ENCODE data around the gene NAP1L5.

The NAP1L5 gene

GRCh38 chr4:88722276-88722780 is 24.7 kb upstream of the NAP1L5 start:
- DNase-seq: no peak

- DNase-seq: no peak
Observed at GRCh38 chr4:88720451-88721428, 23.1 kb upstream of the NAP1L5 start.

- DNase-seq: peak in 1 of 4 experiments; percentile 24
Observed at GRCh38 chr4:88719381-88719780, 21.8 kb upstream of the NAP1L5 start.

GRCh38 chr4:88718098-88718497 is 20.5 kb upstream of the NAP1L5 start:
- no peak for DNase-seq

GRCh38 chr4:88713782-88714181 is 16.2 kb upstream of the NAP1L5 start:
- DNase-seq: no peak

- no peak for DNase-seq
Observed at GRCh38 chr4:88709989-88710388, 12.4 kb upstream of the NAP1L5 start.

GRCh38 chr4:88706574-88706973 is 8.9 kb upstream of the NAP1L5 start:
- no peak for DNase-seq

GRCh38 chr4:88705805-88706492 is 8.3 kb upstream of the NAP1L5 start:
- DNase-seq: no peak

- DNase-seq: no peak
Observed at GRCh38 chr4:88705223-88705622, 7.6 kb upstream of the NAP1L5 start.

GRCh38 chr4:88702782-88703181 is 5.2 kb upstream of the NAP1L5 start:
- DNase-seq: peak in 2 of 4 experiments; percentile 11 to 12

GRCh38 chr4:88698519-88698918 is 890 bp upstream of the NAP1L5 start:
- DNase-seq: no peak

GRCh38 chr4:88697141-88697540 is 488 bp downstream of the NAP1L5 start:
- peak in 1 of 4 experiments; percentile 12 for DNase-seq

GRCh38 chr4:88696630-88697029 is 999 bp downstream of the NAP1L5 start:
- no peak for DNase-seq

- no peak for DNase-seq
Observed at GRCh38 chr4:88693792-88694191, 3.8 kb downstream of the NAP1L5 start.

GRCh38 chr4:88690355-88690754 is 7.3 kb downstream of the NAP1L5 start:
- peak in 2 of 4 experiments; percentile 20 to 21 for DNase-seq

GRCh38 chr4:88681209-88681608 is 16.4 kb downstream of the NAP1L5 start:
- no peak for DNase-seq

- DNase-seq: no peak
Observed at GRCh38 chr4:88675543-88675942, 22.1 kb downstream of the NAP1L5 start.

- DNase-seq: no peak
Observed at GRCh38 chr4:88674979-88675378, 22.6 kb downstream of the NAP1L5 start.

GRCh38 chr4:88674565-88674964 is 23.1 kb downstream of the NAP1L5 start:
- DNase-seq: no peak

GRCh38 chr4:88673886-88674285 is 23.7 kb downstream of the NAP1L5 start:
- DNase-seq: no peak

GRCh38 chr4:88672987-88673386 is 24.6 kb downstream of the NAP1L5 start:
- DNase-seq: peak; percentile 1 to 45 (median 25)

GRCh38 chr4:88661739-88662138 is 35.9 kb downstream of the NAP1L5 start:
- no peak for DNase-seq

Measured in suppressor macrophage (primary cell).